Measurements from ENCODE around the gene PYROXD2.

DNA sequence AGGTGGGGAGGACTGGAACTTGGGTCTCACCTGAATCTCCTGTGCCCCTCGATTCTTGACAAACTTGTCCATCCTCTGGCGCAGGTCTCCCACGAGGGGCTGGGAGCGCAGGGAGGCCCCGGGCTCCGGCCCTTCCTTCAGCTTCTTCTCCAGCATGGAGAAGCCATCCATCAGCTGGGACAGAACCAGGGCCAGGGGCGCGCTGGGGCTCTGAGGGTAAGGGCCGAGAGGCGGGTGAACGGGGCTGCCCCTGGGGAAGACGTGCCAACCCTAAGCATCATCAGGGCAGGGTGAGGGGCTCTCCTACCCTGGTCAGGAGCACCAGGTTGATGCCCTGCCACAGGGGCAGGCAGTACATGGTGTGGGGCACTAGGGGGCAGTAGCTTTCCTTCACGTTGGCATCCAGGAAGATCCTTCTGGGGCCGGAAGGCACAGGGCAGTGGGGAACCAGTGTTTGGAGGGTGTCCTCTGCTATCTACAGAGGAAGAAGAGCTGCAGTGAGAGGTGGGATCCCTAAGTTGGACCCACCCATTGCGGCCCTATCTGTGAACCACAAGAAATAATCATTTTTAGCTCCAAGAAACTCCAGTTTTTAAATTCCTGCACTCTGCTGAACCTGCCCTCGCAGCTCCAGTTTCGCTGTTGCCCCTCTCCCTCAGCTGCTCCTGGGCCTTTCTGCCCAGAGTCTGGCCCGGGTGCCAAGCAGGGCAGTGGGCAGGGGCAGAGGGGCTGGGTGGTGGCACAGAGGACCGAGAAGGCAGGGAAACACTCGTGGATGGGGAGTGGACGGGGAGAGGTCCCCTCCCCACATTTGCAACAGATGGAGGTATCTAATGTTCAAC, 10.8 kb upstream of the PYROXD2 start:
- TF ChIP-seq EZH2 (IDR thresholded peaks at IDR 0.05; ENCODE audit: insufficient read depth, poor library complexity, severe bottlenecking) (no peak), EZH2phosphoT487 (IDR thresholded peaks at IDR 0.05; ENCODE audit: insufficient read depth, low read depth) (no peak)
